GM18870 (cell line): ENCODE results near the gene POU5F1.

Source experiments
- ATAC-seq: cut with Tn5 transposase; IDR thresholded peaks from one replicate; pipeline ENCODE4 v1.9.1; 2021; ENCODE audit warnings: moderate library complexity; ENCODE audit not compliant: unreplicated experiment

POU5F1 gene

GRCh38 chr6:31116661-31117385 is 53.7 kb downstream of the POU5F1 start:
- no peak for ATAC-seq

- no peak for ATAC-seq
Measured at GRCh38 chr6:31115941-31116560, 54.4 kb downstream of the POU5F1 start.

GRCh38 chr6:31114970-31115849 is 55.3 kb downstream of the POU5F1 start:
- ATAC-seq, result no peak

GRCh38 chr6:31114541-31114878 is 56.0 kb downstream of the POU5F1 start, which contains the start of gene PSORS1C1:
Gene PSORS1C1, plus strand, starts transcription at chr6:31114800. Its CDS starts 14,833 bp downstream, at chr6:31129633.
- no peak for ATAC-seq
